Stimulated activated naive CD4-positive, alpha-beta T cell treated with Interleukin-2 at 50 U/mL for 16 hours (primary cell): ENCODE results near the gene LYPD4.
"Not testable (repeated sequence)": the region's sequence is repeated elsewhere in the genome, so short reads cannot be mapped to it uniquely, and the experiment has no call there.

Experiments used
- DNase-seq: peaks from one replicate; lab custom pipeline; 2025; lab: John Stamatoyannopoulos, UW

LYPD4 gene

DNA sequence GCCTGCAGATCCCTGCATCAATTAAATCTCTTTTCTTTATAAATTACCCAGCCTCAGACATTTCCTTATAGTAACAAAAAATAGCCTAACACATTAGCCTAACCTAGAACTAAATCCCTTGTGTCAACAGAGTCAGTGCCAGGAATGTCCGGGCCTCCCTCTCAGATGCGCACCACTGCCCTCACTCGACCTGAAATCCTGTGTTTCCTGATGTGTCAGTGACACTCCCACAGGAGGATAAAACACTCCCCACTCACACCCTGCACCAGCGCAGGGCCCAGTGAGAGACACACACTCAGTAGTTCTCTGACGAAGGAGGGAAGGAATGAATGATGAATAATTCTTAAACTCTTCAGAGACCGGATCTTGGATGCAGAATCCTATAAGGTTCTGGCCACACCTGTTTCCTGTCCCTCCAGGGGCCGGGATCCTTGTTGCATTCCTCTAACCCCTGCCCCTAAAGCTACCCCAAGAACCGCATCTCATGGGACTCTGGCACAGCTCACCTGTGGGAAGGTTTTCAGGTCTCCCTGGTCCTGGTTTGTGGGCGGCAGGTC is 45.0 kb downstream of the LYPD4 start:
- DNase-seq = no peak

DNA sequence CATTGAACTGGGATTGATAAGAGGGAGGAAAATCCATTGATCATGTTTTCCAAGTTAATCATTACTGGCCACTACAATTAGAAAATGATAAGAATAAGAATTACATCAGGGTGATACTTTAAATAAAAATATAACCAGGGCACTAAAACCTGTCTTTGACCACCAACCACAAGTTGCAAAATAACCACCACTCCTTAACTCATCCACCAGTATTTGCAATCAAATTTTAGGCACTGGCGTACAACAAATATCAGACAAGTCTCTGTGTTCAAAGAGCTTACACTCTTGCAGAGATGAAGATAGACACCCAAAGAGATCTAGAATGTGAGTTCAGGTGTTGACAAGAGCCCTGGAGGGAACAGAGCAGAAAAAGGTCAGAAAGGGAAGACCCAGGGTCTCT is 47.6 kb downstream of the LYPD4 start:
- DNase-seq = no peak

DNA sequence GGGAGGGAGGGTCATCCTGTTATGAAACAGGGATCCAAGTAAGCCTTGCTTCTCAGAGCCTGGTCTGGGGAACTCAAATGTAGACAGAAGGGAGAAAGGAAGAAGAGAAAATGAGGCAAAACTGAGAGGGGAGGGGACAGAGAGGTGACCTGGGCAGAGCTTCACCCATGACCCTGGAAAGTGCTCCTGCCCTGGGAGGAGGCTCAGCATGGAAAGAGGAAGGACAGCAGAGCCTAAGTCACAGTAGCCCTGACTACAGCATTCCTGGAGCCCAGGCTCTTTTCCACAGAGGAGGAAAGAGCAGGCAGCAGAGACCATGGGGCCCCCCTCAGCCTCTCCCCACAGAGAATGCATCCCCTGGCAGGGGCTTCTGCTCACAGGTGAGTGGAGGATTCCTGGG is 48.1 kb downstream of the LYPD4 start, which contains the start of gene CEACAM3:
CEACAM3 (plus strand) TSS at position 226 of the 400 bp plus-strand sequence; CDS start at position 317, 91 bp downstream.
- no peak for DNase-seq

DNA sequence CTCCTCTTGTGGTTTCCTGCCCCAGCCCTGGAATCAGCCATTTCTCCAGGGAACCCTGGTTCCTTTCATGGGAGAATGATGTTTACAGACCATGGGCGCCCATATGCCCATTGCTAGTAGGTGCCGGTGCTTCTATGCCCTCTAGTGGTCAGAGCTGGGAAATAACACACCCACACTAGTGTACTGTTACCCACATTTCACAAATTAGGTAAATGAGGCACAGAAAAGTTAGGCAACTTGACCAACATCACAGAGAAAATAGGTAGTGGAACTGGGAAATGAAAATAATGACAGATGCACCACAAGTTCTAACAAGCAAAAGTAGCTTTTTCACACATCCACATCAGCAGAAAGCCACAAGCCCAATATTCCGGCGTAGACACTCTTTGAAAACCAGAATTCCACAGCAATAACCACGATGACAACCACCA is 49.4 kb downstream of the LYPD4 start:
- DNase-seq = peak; percentile 53

DNA sequence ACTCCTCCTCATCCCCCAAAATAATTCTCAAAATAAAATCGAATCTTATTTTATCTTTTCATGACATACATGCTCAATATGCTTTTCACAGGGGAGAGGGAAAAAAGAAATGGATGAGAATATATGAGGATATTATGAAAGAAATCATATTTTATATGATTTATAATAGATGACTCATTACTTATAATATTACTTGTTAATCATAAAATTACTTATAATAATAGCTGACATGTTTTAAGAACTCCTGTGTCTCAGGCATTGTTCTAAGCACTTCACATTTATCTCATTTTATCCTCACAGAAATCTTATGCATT is 51.1 kb downstream of the LYPD4 start:
- no peak for DNase-seq

DNA sequence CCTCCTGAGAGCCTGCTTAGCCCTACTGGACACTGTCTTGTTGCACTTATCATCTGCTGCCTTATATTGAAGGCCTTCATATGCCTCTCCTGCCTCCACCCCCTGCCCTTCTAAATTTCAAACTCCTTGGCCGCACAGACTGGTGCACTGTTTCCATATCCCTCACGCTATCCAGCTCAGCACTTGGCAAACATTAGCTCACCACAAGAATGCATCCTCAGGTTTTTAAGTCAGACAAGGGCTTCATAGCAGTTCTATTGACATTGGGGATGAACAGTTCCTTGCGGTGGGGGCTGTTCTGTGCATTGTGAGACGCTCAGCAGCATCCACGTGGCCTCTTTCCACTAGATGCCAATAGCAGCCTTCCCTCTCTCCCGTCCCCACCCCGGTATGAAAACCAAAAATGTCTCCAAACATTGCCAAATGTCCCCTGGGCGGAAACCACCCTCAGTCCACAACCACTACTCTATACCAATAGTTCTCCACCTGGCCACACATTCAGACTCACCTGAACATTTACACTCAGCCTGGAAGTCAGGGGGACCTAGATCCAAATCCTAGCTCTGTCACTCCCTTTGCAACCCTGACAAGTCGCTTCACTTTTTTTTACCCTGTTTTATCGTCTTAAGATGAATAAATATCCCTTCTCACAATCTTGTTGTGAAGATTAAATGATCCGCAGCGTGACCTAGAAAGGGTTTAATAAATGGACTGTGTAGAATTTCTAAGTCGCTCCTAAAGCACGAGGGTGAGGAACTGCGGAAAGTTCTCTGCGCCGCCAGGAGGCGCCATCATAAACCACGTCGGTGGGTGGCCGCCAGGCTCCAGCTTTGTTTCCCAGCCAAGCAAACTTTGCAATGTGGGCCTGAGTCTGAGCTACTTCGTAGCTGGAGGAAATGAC is 51.7 kb downstream of the LYPD4 start:
- DNase-seq = peak; percentile 21

DNA sequence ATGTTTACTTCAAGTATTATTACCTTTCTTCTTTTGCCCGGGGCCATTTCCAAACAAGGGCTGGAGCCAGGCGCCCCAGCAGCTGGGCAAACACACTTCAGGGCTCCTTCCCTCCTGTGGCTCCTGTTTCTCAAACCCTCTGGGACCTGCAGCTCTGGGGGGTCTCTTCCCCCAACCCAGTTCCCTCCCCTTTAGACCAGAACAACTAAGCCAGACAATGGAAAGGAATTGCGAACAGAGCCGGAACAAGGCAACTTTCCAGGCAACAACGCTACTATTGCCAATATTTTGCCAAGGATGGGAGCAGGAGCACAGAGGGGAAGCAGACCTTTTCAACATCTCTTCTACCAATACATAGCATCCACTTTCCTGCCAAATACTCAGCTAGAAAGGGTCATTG is 55.4 kb downstream of the LYPD4 start:
- not testable (repeated sequence) for DNase-seq

DNA sequence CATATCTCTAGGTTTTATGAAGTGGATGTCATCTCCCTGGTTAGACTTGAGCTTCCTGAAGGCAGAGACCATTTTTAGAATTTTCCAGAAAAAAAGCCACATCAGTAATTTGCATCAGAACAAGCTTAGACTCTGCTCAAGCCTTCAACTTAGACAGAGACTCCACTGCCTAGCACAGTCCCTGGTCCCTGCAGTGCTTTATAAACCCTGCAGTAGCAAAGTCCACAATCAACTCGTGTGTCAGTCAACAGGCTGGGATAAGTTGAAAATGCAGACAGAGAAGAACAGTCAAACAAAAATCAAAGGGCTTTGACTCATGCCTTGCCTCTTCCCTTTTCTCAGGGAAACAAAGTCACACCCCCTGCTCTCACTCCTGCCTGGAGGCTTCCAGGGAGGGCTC is 56.0 kb downstream of the LYPD4 start:
- DNase-seq = not testable (repeated sequence)
